ENCODE data around the gene CDH2. TPM values are rescaled to one million over a fixed set of nuclear protein-coding genes. Genes with fewer than 3 reads are reported as not detected.

CDH2 gene
- polyA plus RNA-seq, 1 donor from 2014 or later, result not detected

GRCh38 chr18:28040716-28041115 is 136.2 kb downstream of the CDH2 start:
- Mint-ChIP-seq H3K4me1 (no peaks in the 10 kb centered on the region), H3K36me3 (no peaks in the 10 kb centered on the region), H3K27ac (no peak overlapping the region), H3K4me3 (no peak overlapping the region), H3K27me3 (no peaks in the 10 kb centered on the region), H3K9me3 (peaks cover 0 to 6% (median 5%) of the 10 kb centered on the region in 3 donors)

GRCh38 chr18:28040211-28040610 is 136.7 kb downstream of the CDH2 start:
- no peak overlapping the region for H3K27ac Mint-ChIP-seq
- H3K4me3 Mint-ChIP-seq, result no peak overlapping the region

GRCh38 chr18:28039691-28040090 is 137.2 kb downstream of the CDH2 start:
- Mint-ChIP-seq H3K9me3 (peaks cover 0 to 6% (median 3%) of the 10 kb centered on the region in 3 donors), H3K4me1 (no peaks in the 10 kb centered on the region), H3K36me3 (no peaks in the 10 kb centered on the region), H3K27me3 (no peaks in the 10 kb centered on the region), H3K4me3 (no peak overlapping the region), H3K27ac (no peak overlapping the region)

More at GRCh38 chr18:28040211-28040610, 136.7 kb downstream of the CDH2 start:
- H3K27me3 Mint-ChIP-seq, result no peaks in the 10 kb centered on the region
- no peaks in the 10 kb centered on the region for H3K4me1 Mint-ChIP-seq
- H3K36me3 Mint-ChIP-seq, result no peaks in the 10 kb centered on the region
- peaks cover 0 to 6% (median 5%) of the 10 kb centered on the region in 3 donors for H3K9me3 Mint-ChIP-seq

- Mint-ChIP-seq H3K4me1 (no peaks in the 10 kb centered on the region), H3K4me3 (no peak overlapping the region), H3K27ac (no peak overlapping the region)
Measured at GRCh38 chr18:28039078-28039477, 137.9 kb downstream of the CDH2 start.

GRCh38 chr18:28036488-28036887 is 140.4 kb downstream of the CDH2 start:
- H3K4me3 Mint-ChIP-seq, result no peak overlapping the region
- no peaks in the 10 kb centered on the region for H3K4me1 Mint-ChIP-seq
- peaks cover 2 to 9% (median 4%) of the 10 kb centered on the region in 3 donors for H3K9me3 Mint-ChIP-seq
- H3K27me3 Mint-ChIP-seq, result no peaks in the 10 kb centered on the region
- H3K36me3 Mint-ChIP-seq, result no peaks in the 10 kb centered on the region
- H3K27ac Mint-ChIP-seq, result no peak overlapping the region

More at GRCh38 chr18:28039078-28039477, 137.9 kb downstream of the CDH2 start:
- Mint-ChIP-seq H3K36me3 (no peaks in the 10 kb centered on the region), H3K27me3 (no peaks in the 10 kb centered on the region), H3K9me3 (peaks cover 0 to 6% (median 3%) of the 10 kb centered on the region in 3 donors)

GRCh38 chr18:28034567-28034966 is 142.4 kb downstream of the CDH2 start:
- no peaks in the 10 kb centered on the region for H3K36me3 Mint-ChIP-seq
- peaks cover 2 to 9% (median 4%) of the 10 kb centered on the region in 3 donors for H3K9me3 Mint-ChIP-seq
- no peaks in the 10 kb centered on the region for H3K4me1 Mint-ChIP-seq
- no peaks in the 10 kb centered on the region for H3K27me3 Mint-ChIP-seq
- H3K27ac Mint-ChIP-seq, result no peak overlapping the region
- H3K4me3 Mint-ChIP-seq, result no peak overlapping the region

- Mint-ChIP-seq H3K4me3 (no peak overlapping the region), H3K36me3 (no peaks in the 10 kb centered on the region), H3K27me3 (no peaks in the 10 kb centered on the region), H3K4me1 (no peaks in the 10 kb centered on the region), H3K27ac (no peak overlapping the region), H3K9me3 (peaks cover 2 to 4% (median 2%) of the 10 kb centered on the region in 3 donors)
Measured at GRCh38 chr18:28032177-28032576, 144.8 kb downstream of the CDH2 start.

- peaks cover 2% of the 10 kb centered on the region for H3K36me3 Mint-ChIP-seq
- no peak overlapping the region for H3K27ac Mint-ChIP-seq
- H3K27me3 Mint-ChIP-seq, result no peaks in the 10 kb centered on the region
- no peak overlapping the region for H3K4me3 Mint-ChIP-seq
- no peaks in the 10 kb centered on the region for H3K4me1 Mint-ChIP-seq
- peaks cover 2 to 7% (median 2%) of the 10 kb centered on the region in 3 donors for H3K9me3 Mint-ChIP-seq
Measured at GRCh38 chr18:28030458-28030857, 146.5 kb downstream of the CDH2 start.

GRCh38 chr18:28027755-28028154 is 149.2 kb downstream of the CDH2 start:
- Mint-ChIP-seq H3K36me3 (peaks cover 2% of the 10 kb centered on the region), H3K4me3 (no peak overlapping the region), H3K9me3 (peaks cover 0 to 6% (median 1%) of the 10 kb centered on the region in 3 donors), H3K4me1 (no peaks in the 10 kb centered on the region), H3K27ac (no peak overlapping the region), H3K27me3 (no peaks in the 10 kb centered on the region)

GRCh38 chr18:28019425-28020108 is 157.4 kb downstream of the CDH2 start:
- no peaks in the 10 kb centered on the region for H3K27me3 Mint-ChIP-seq

GRCh38 chr18:28018351-28018750 is 158.6 kb downstream of the CDH2 start:
- Mint-ChIP-seq H3K4me3 (no peak overlapping the region), H3K4me1 (no peaks in the 10 kb centered on the region), H3K36me3 (no peaks in the 10 kb centered on the region), H3K27me3 (no peaks in the 10 kb centered on the region), H3K9me3 (peaks cover 1 to 7% (median 3%) of the 10 kb centered on the region in 3 donors), H3K27ac (no peak overlapping the region)

More at GRCh38 chr18:28019425-28020108, 157.4 kb downstream of the CDH2 start:
- Mint-ChIP-seq H3K4me3 (no peak overlapping the region), H3K36me3 (no peaks in the 10 kb centered on the region), H3K27ac (no peak overlapping the region), H3K4me1 (no peaks in the 10 kb centered on the region), H3K9me3 (peaks cover 0 to 7% (median 1%) of the 10 kb centered on the region in 3 donors)

- Mint-ChIP-seq H3K27me3 (no peaks in the 10 kb centered on the region), H3K27ac (no peak overlapping the region), H3K4me3 (no peak overlapping the region), H3K4me1 (no peaks in the 10 kb centered on the region), H3K9me3 (peaks cover 1 to 4% (median 3%) of the 10 kb centered on the region in 3 donors), H3K36me3 (no peaks in the 10 kb centered on the region)
Measured at GRCh38 chr18:28015671-28016070, 161.3 kb downstream of the CDH2 start.

- H3K27ac Mint-ChIP-seq, result no peak overlapping the region
- H3K36me3 Mint-ChIP-seq, result no peaks in the 10 kb centered on the region
- no peaks in the 10 kb centered on the region for H3K4me1 Mint-ChIP-seq
- H3K9me3 Mint-ChIP-seq, result peaks cover 0 to 7% (median 0%) of the 10 kb centered on the region in 3 donors
- no peaks in the 10 kb centered on the region for H3K27me3 Mint-ChIP-seq
- H3K4me3 Mint-ChIP-seq, result no peak overlapping the region
Measured at GRCh38 chr18:28013066-28013465, 163.9 kb downstream of the CDH2 start.

- Mint-ChIP-seq H3K4me3 (no peak overlapping the region), H3K27me3 (no peaks in the 10 kb centered on the region), H3K4me1 (no peaks in the 10 kb centered on the region), H3K27ac (no peak overlapping the region), H3K9me3 (peaks cover 0 to 7% (median 0%) of the 10 kb centered on the region in 3 donors), H3K36me3 (no peaks in the 10 kb centered on the region)
Measured at GRCh38 chr18:28012336-28012735, 164.6 kb downstream of the CDH2 start.

- Mint-ChIP-seq H3K9me3 (peaks cover 0 to 7% (median 3%) of the 10 kb centered on the region in 3 donors), H3K4me1 (no peaks in the 10 kb centered on the region), H3K27me3 (no peaks in the 10 kb centered on the region), H3K4me3 (no peak overlapping the region), H3K27ac (no peak overlapping the region), H3K36me3 (no peaks in the 10 kb centered on the region)
Measured at GRCh38 chr18:28009589-28009988, 167.3 kb downstream of the CDH2 start.

- H3K4me1 Mint-ChIP-seq, result no peaks in the 10 kb centered on the region
- no peak overlapping the region for H3K27ac Mint-ChIP-seq
- H3K4me3 Mint-ChIP-seq, result no peak overlapping the region
- H3K9me3 Mint-ChIP-seq, result peaks cover 0 to 9% (median 3%) of the 10 kb centered on the region in 3 donors
- no peaks in the 10 kb centered on the region for H3K27me3 Mint-ChIP-seq
- H3K36me3 Mint-ChIP-seq, result no peaks in the 10 kb centered on the region
Measured at GRCh38 chr18:28007841-28008240, 169.1 kb downstream of the CDH2 start.

All from IgD-negative memory B cell (primary cell).